Neural cell (in vitro differentiated cells): ENCODE results near the gene ELFN1. TPM values are rescaled to one million over a fixed set of nuclear protein-coding genes. Genes with fewer than 3 reads are reported as not detected.

Experiments used
- H2AFZ ChIP-seq: fragments of 200-600, 300-800 bp; sonication (generic), shearing (Covaris generic); 2 replicates; pipeline ENCODE4 v1.6.0; 2014; ENCODE audit warnings: low read depth, mild to moderate bottlenecking, antibody characterized with exemption, low read length, moderate library complexity
- H3F3A ChIP-seq: fragments of 200-600 bp; shearing (Covaris generic); 2 replicates; pipeline ENCODE4 v1.6.1; 2016; ENCODE audit warnings: mild to moderate bottlenecking, moderate library complexity, mixed read lengths, antibody characterized with exemption, low read length; ENCODE audit not compliant: insufficient read depth, poor library complexity, severe bottlenecking
- H3K27ac ChIP-seq: fragments of 200-600, 300-800 bp; sonication (generic), shearing (Covaris generic); 2 replicates; pipeline ENCODE4 v1.5.1; 2014; ENCODE audit warnings: mild to moderate bottlenecking, low read length, moderate library complexity
- H3K27me3 ChIP-seq: fragments of 300-800, 200-600 bp; sonication (generic), shearing (Covaris generic); 2 replicates; pipeline ENCODE4 v1.6.0; 2014; ENCODE audit warnings: mild to moderate bottlenecking, low read depth, low read length, moderate library complexity; ENCODE audit not compliant: insufficient read depth
- H3K36me3 ChIP-seq: fragments of 300-800, 200-600 bp; sonication (generic), shearing (Covaris generic); 2 replicates; pipeline ENCODE4 v1.5.1; 2014; ENCODE audit warnings: mild to moderate bottlenecking, antibody characterized with exemption, low read length, moderate library complexity; ENCODE audit not compliant: insufficient read depth
- H3K4me2 ChIP-seq: fragments of 300-800, 200-600 bp; sonication (generic), shearing (Covaris generic); 2 replicates; pipeline ENCODE4 v1.6.0; 2014; ENCODE audit warnings: mild to moderate bottlenecking, low read length
- H3K4me3 ChIP-seq: fragments of 300-800, 200-600 bp; sonication (generic), shearing (Covaris generic); 2 replicates; pipeline ENCODE4 v1.5.1; 2014; ENCODE audit warnings: mild to moderate bottlenecking, low read length, moderate library complexity
- H3K79me2 ChIP-seq: fragments of 200-600 bp; shearing (Covaris generic); replicated peaks from 2 replicates; pipeline ENCODE4 v1.6.0; 2014; ENCODE audit warnings: mild to moderate bottlenecking, low read length, moderate library complexity; ENCODE audit not compliant: insufficient read depth
- H3K9ac ChIP-seq: fragments of 300-800, 200-600 bp; sonication (generic), shearing (Covaris generic); 2 replicates; pipeline ENCODE4 v1.6.1; 2016; ENCODE audit warnings: mild to moderate bottlenecking, low read length, mixed read lengths
- H3K9me2 ChIP-seq: fragments of 200-600 bp; shearing (Covaris generic); 2 replicates; pipeline ENCODE4 v1.6.1; 2016; ENCODE audit warnings: mild to moderate bottlenecking, low read length, mixed read lengths; ENCODE audit not compliant: insufficient read depth
- H3K9me3 ChIP-seq: fragments of 200-600, 300-800 bp; sonication (generic), shearing (Covaris generic); 2 replicates; pipeline ENCODE4 v1.6.1; 2016; ENCODE audit warnings: mild to moderate bottlenecking, mixed run types, low read length, moderate library complexity, mixed read lengths
- H4K20me1 ChIP-seq: fragments of 200-600 bp; shearing (Covaris generic); 2 replicates; pipeline ENCODE4 v1.6.1; 2016; ENCODE audit warnings: mild to moderate bottlenecking, mixed run types; ENCODE audit not compliant: insufficient read depth
- EP300 ChIP-seq: fragments of 450-650 bp; conservative IDR thresholded peaks from 2 replicates; pipeline ENCODE4 v1.6.1; 2014; ENCODE audit warnings: antibody characterized with exemption, mild to moderate bottlenecking, moderate library complexity; ENCODE audit not compliant: poor library complexity, severe bottlenecking
- EZH2 ChIP-seq: fragments of 200-600, 300-800 bp; shearing (Covaris generic), sonication (generic); IDR thresholded peaks from 2 replicates; pipeline ENCODE4 v1.6.1; 2014; ENCODE audit warnings: antibody characterized with exemption, low read length, borderline replicate concordance, mild to moderate bottlenecking; ENCODE audit not compliant: insufficient read depth, poor library complexity, severe bottlenecking
- MXI1 ChIP-seq: fragments of 450-650 bp; conservative IDR thresholded peaks from 2 replicates; pipeline ENCODE4 v1.6.1; 2014; ENCODE audit warnings: antibody characterized with exemption, mild to moderate bottlenecking; ENCODE audit not compliant: poor library complexity, severe bottlenecking
- POLR2AphosphoS5 ChIP-seq: IDR thresholded peaks from 2 replicates; pipeline ENCODE4 v1.6.1; 2012
- RAD21 ChIP-seq: fragments of 450-650 bp; conservative IDR thresholded peaks from 2 replicates; pipeline ENCODE4 v1.6.1; 2014; ENCODE audit warnings: antibody characterized with exemption, mild to moderate bottlenecking, moderate library complexity
- SMC3 ChIP-seq: fragments of 450-650 bp; conservative IDR thresholded peaks from 2 replicates; pipeline ENCODE4 v1.6.1; 2014; ENCODE audit warnings: antibody characterized with exemption, mild to moderate bottlenecking, moderate library complexity; ENCODE audit not compliant: poor library complexity
- TAF1 ChIP-seq: IDR thresholded peaks from 2 replicates; pipeline ENCODE4 v1.6.1; 2012; ENCODE audit warnings: low read depth
- polyA plus RNA-seq: library from polyadenylated mRNA; depleted of rRNA; stranded (reverse); fragments of >200 nt; gene quantifications from 2 replicates; pipeline ENCODE4 v1.2.3, GENCODE V29; 2014
- TF ChIP-seq, protein P1 (sequence below): fragments of 450-650 bp; IDR thresholded peaks from 2 replicates; pipeline ENCODE4 v1.5.1; 2014; ENCODE audit warnings: antibody characterized with exemption, mild to moderate bottlenecking, moderate library complexity; ENCODE audit not compliant: poor library complexity, severe bottlenecking
- TF ChIP-seq, protein P2 (sequence below): IDR thresholded peaks from 2 replicates; pipeline ENCODE4 v1.6.1; 2012; ENCODE audit warnings: borderline replicate concordance

Gene ELFN1
- polyA plus RNA-seq, 1 donor from 2014 or later = 11.8 TPM

DNA sequence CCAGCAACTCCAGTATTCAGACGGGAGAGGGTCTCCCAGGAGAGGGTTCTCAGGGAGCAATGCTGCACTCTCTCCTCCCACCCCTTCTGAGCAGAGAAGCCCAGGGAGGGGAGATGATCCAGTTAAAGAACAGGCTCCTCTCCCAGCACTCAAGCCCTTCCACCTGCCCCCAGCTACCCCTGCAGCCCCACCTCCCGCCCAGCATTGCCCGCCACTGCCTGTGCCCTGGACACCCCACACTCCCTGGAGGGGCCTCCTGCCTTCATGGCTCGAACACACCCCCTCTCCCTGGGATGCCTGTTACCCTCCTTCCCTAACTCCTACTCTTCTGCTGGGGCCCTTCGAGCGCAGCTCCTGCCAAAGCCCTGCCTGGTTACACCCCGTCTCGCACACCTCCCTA is 66.8 kb downstream of the ELFN1 start:
- Histone ChIP-seq H3K27ac (no peak overlapping the region), H3K9ac (no peak overlapping the region), H3K9me3 (no peaks in the 10 kb centered on the region), H4K20me1 (no peaks in the 10 kb centered on the region), H3K79me2 (no peaks in the 10 kb centered on the region), H3K36me3 (no peaks in the 10 kb centered on the region), H3K4me3 (no peak overlapping the region), H3K27me3 (no peaks in the 10 kb centered on the region), H3F3A (no peaks in the 10 kb centered on the region), H3K9me2 (no peaks in the 10 kb centered on the region), H2AFZ (no peak overlapping the region), H3K4me2 (no peak overlapping the region)
- TF ChIP-seq EZH2 (no peak), POLR2AphosphoS5 (no peak), SMC3 (no peak), RAD21 (no peak), MXI1 (no peak)
- TF ChIP-seq, protein P1, sequence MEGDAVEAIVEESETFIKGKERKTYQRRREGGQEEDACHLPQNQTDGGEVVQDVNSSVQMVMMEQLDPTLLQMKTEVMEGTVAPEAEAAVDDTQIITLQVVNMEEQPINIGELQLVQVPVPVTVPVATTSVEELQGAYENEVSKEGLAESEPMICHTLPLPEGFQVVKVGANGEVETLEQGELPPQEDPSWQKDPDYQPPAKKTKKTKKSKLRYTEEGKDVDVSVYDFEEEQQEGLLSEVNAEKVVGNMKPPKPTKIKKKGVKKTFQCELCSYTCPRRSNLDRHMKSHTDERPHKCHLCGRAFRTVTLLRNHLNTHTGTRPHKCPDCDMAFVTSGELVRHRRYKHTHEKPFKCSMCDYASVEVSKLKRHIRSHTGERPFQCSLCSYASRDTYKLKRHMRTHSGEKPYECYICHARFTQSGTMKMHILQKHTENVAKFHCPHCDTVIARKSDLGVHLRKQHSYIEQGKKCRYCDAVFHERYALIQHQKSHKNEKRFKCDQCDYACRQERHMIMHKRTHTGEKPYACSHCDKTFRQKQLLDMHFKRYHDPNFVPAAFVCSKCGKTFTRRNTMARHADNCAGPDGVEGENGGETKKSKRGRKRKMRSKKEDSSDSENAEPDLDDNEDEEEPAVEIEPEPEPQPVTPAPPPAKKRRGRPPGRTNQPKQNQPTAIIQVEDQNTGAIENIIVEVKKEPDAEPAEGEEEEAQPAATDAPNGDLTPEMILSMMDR = no peak

DNA sequence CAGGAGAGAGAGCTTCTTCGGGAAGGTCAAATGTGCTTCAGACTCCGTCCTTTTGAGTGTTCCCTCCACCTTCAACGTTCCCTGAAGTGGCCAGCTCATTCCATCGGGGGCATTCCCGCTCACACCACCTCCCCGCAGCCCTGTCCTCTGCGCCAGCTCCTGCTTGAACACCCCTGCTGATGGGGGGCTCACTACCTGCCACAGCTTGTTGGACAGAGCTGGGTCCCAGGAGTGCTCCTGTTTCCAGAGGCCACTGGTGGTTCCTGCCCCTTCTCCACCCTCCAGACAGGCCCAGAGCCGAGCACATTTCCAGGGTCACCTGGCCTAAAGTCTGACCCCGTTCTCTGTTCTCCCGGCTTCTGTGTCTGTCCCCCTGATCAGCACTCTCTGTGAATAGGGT is 67.4 kb downstream of the ELFN1 start:
- no peaks in the 10 kb centered on the region for H3K9me2 ChIP-seq
- H3F3A ChIP-seq = no peaks in the 10 kb centered on the region
- no peak overlapping the region for H3K4me3 ChIP-seq

More for the DNA sequence above, 67.4 kb downstream of the ELFN1 start:
- Histone ChIP-seq H3K9me3 (no peaks in the 10 kb centered on the region), H3K79me2 (no peaks in the 10 kb centered on the region), H3K9ac (no peak overlapping the region), H3K4me2 (no peak overlapping the region), H4K20me1 (no peaks in the 10 kb centered on the region), H2AFZ (no peak overlapping the region), H3K36me3 (no peaks in the 10 kb centered on the region), H3K27ac (no peak overlapping the region), H3K27me3 (no peaks in the 10 kb centered on the region)
- TF ChIP-seq TAF1 = no peak
- TF ChIP-seq EP300 = no peak
- no peak for TF ChIP-seq EZH2
- TF ChIP-seq, protein P2, sequence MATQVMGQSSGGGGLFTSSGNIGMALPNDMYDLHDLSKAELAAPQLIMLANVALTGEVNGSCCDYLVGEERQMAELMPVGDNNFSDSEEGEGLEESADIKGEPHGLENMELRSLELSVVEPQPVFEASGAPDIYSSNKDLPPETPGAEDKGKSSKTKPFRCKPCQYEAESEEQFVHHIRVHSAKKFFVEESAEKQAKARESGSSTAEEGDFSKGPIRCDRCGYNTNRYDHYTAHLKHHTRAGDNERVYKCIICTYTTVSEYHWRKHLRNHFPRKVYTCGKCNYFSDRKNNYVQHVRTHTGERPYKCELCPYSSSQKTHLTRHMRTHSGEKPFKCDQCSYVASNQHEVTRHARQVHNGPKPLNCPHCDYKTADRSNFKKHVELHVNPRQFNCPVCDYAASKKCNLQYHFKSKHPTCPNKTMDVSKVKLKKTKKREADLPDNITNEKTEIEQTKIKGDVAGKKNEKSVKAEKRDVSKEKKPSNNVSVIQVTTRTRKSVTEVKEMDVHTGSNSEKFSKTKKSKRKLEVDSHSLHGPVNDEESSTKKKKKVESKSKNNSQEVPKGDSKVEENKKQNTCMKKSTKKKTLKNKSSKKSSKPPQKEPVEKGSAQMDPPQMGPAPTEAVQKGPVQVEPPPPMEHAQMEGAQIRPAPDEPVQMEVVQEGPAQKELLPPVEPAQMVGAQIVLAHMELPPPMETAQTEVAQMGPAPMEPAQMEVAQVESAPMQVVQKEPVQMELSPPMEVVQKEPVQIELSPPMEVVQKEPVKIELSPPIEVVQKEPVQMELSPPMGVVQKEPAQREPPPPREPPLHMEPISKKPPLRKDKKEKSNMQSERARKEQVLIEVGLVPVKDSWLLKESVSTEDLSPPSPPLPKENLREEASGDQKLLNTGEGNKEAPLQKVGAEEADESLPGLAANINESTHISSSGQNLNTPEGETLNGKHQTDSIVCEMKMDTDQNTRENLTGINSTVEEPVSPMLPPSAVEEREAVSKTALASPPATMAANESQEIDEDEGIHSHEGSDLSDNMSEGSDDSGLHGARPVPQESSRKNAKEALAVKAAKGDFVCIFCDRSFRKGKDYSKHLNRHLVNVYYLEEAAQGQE = no peak
- TF ChIP-seq SMC3 = no peak
- TF ChIP-seq, protein P1 = no peak
- no peak for TF ChIP-seq RAD21
- no peak for TF ChIP-seq POLR2AphosphoS5
- TF ChIP-seq MXI1 = no peak
